Spinal cord (tissue), 10 donors: ENCODE data around the gene NOXO1. TPM values are rescaled to one million over a fixed set of nuclear protein-coding genes. Genes with fewer than 3 reads are reported as not detected.

Experiments
- DNase-seq, 6 donors: peaks; one replicate each; pipeline versions ENCODE4 v3.0.0 to v3.0.0-alpha.2; 2013 to 2015; ENCODE audit warnings: low spot score in 6 of 6, low read depth in 4 of 6
- H3K27ac ChIP-seq: one replicate; pipeline ENCODE4 v1.5.1; 2013; ENCODE audit warnings: low read depth, low read length, control low read depth
- H3K27me3 ChIP-seq: one replicate; pipeline ENCODE4 v1.6.1; 2013; ENCODE audit warnings: low read length; ENCODE audit not compliant: control insufficient read depth, insufficient read depth
- H3K36me3 ChIP-seq: one replicate; pipeline ENCODE4 v1.6.1; 2013; ENCODE audit warnings: low read length; ENCODE audit not compliant: control insufficient read depth, insufficient read depth
- H3K4me1 ChIP-seq: one replicate; pipeline ENCODE4 v1.6.1; 2013; ENCODE audit warnings: low read length; ENCODE audit not compliant: control insufficient read depth, insufficient read depth
- H3K4me3 ChIP-seq: one replicate; pipeline ENCODE4 v1.5.1; 2013; ENCODE audit warnings: low read depth, low read length, control low read depth
- H3K9me3 ChIP-seq: one replicate; pipeline ENCODE4 v1.6.1; 2013; ENCODE audit warnings: low read length; ENCODE audit not compliant: control insufficient read depth, insufficient read depth
- WGBS: methylation state at CpG from one replicate; pipeline ENCODE4 v1.1.5; 2013; ENCODE audit warnings: missing lambda C conversion rate; ENCODE audit not compliant: insufficient coverage; 5-methylcytosine and 5-hydroxymethylcytosine counted together
- polyA plus RNA-seq, 2 donors: library from polyadenylated mRNA; unstranded; fragments of 120-200 nt; gene quantifications; one replicate each; pipeline ENCODE4 v1.2.1, GENCODE V29; 2013; ENCODE audit not compliant: insufficient read length in 2 of 2
- total RNA-seq, 2 donors: library from RNA; depleted of rRNA in 1 of 2; stranded (reverse); fragments of 120-200 nt in 1 of 2; fragments of >200 nt in 1 of 2; gene quantifications; one replicate each; pipeline versions ENCODE4 v1.2.3 to v1.2.4, GENCODE V29; 2013 to 2014
- donor health status: healthy.

NOXO1 gene
- total and polyA plus RNA-seq, 4 donors: 0.40 to 1.7 (median 1.2) TPM

- WGBS: 87% methylated on average over 19 of the region's 19 CpGs
- H3K27ac ChIP-seq: no peak overlapping the region
- no peak for DNase-seq
- no peaks in the 10 kb centered on the region for H3K4me1 ChIP-seq
- no peaks in the 10 kb centered on the region for H3K27me3 ChIP-seq
- no peaks in the 10 kb centered on the region for H3K9me3 ChIP-seq
- peaks cover 3% of the 10 kb centered on the region for H3K36me3 ChIP-seq
- H3K4me3 ChIP-seq: no peak overlapping the region
Measured at GRCh38 chr16:1950559-1950958, 30.7 kb downstream of the NOXO1 start.

GRCh38 chr16:1950047-1950446 is 31.2 kb downstream of the NOXO1 start:
- H3K4me1 ChIP-seq: no peaks in the 10 kb centered on the region
- H3K27me3 ChIP-seq: no peaks in the 10 kb centered on the region
- no peak overlapping the region for H3K4me3 ChIP-seq
- H3K36me3 ChIP-seq: peaks cover 3% of the 10 kb centered on the region
- no peaks in the 10 kb centered on the region for H3K9me3 ChIP-seq
- H3K27ac ChIP-seq: no peak overlapping the region
- WGBS: 74% methylated on average over 7 of the region's 7 CpGs
- DNase-seq: no peak

- WGBS: 92% methylated on average over 7 of the region's 11 CpGs
- Histone ChIP-seq H3K4me1 (no peaks in the 10 kb centered on the region), H3K36me3 (peaks cover 3% of the 10 kb centered on the region), H3K27ac (no peak overlapping the region), H3K27me3 (no peaks in the 10 kb centered on the region), H3K9me3 (no peaks in the 10 kb centered on the region), H3K4me3 (no peak overlapping the region)
- no peak for DNase-seq
Measured at GRCh38 chr16:1949507-1949906, 31.8 kb downstream of the NOXO1 start.

- no peak overlapping the region for H3K4me3 ChIP-seq
- H3K27ac ChIP-seq: no peak overlapping the region
- 92% methylated on average over 9 of the region's 9 CpGs for WGBS
- no peak for DNase-seq
- no peaks in the 10 kb centered on the region for H3K9me3 ChIP-seq
- peaks cover 12% of the 10 kb centered on the region for H3K4me1 ChIP-seq
- peaks cover 3% of the 10 kb centered on the region for H3K36me3 ChIP-seq
- H3K27me3 ChIP-seq: no peaks in the 10 kb centered on the region
Measured at GRCh38 chr16:1947369-1947670, 33.9 kb downstream of the NOXO1 start.

- WGBS: 80% methylated on average over 38 of the region's 38 CpGs
- Histone ChIP-seq H3K9me3 (no peaks in the 10 kb centered on the region), H3K27ac (no peak overlapping the region), H3K4me1 (peaks cover 18% of the 10 kb centered on the region), H3K27me3 (no peaks in the 10 kb centered on the region), H3K4me3 (no peak overlapping the region), H3K36me3 (peaks cover 3% of the 10 kb centered on the region)
- DNase-seq: no peak
Measured at GRCh38 chr16:1946495-1947368, 34.5 kb downstream of the NOXO1 start.

- 83% methylated on average over 13 of the region's 19 CpGs for WGBS
- H3K27ac ChIP-seq: no peak overlapping the region
Measured at GRCh38 chr16:1945559-1946391, 35.5 kb downstream of the NOXO1 start.

GRCh38 chr16:1944612-1945199 is 36.6 kb downstream of the NOXO1 start:
- Histone ChIP-seq H3K4me3 (no peak overlapping the region), H3K4me1 (peaks cover 23% of the 10 kb centered on the region), H3K36me3 (peaks cover 18% of the 10 kb centered on the region), H3K9me3 (no peaks in the 10 kb centered on the region), H3K27me3 (no peaks in the 10 kb centered on the region), H3K27ac (no peak overlapping the region)
- 82% methylated on average over 11 of the region's 21 CpGs for WGBS
- no peak for DNase-seq

More at GRCh38 chr16:1945559-1946391, 35.5 kb downstream of the NOXO1 start:
- peaks cover 23% of the 10 kb centered on the region for H3K4me1 ChIP-seq
- no peak overlapping the region for H3K4me3 ChIP-seq
- H3K9me3 ChIP-seq: no peaks in the 10 kb centered on the region
- peaks cover 10% of the 10 kb centered on the region for H3K36me3 ChIP-seq
- H3K27me3 ChIP-seq: no peaks in the 10 kb centered on the region
- no peak for DNase-seq

- Histone ChIP-seq H3K9me3 (no peaks in the 10 kb centered on the region), H3K4me1 (peaks cover 23% of the 10 kb centered on the region), H3K4me3 (peak within 1 kb of the TSS; percentile 84), H3K27ac (peak within 1 kb of the TSS; percentile 69), H3K36me3 (peaks cover 33% of the 10 kb centered on the region), H3K27me3 (no peaks in the 10 kb centered on the region)
- DNase-seq: peak; percentile 92 to 100 (median 98)
- WGBS: under 1% methylated on average over 59 of the region's 77 CpGs
Measured at GRCh38 chr16:1942810-1943726, 38.2 kb downstream of the NOXO1 start, which contains the start of gene MSRB1. TSS of gene MSRB1 (minus strand) at chr16:1943199. CDS start at chr16:1943156, 43 bp downstream.
